Heart right ventricle (tissue), 16 donors: Measurements from ENCODE around the gene PDZK1IP1. TPM values are rescaled to one million over a fixed set of nuclear protein-coding genes. Genes with fewer than 3 reads are reported as not detected.

Source experiments
- ATAC-seq, 8 donors: fragments of 200-7000 bp; cut with Tn5 transposase; one replicate each; pipeline ENCODE4 v1.9.1; 2020; ENCODE audit warnings: mild to moderate bottlenecking in 8 of 8, moderate library complexity in 8 of 8, moderate number of reproducible peaks in 1 of 8
- DNase-seq, 2 donors: peaks; one replicate each; pipeline ENCODE4 v3.0.0-alpha.2; 2020
- H3K27ac ChIP-seq, 10 donors: fragments of 200-600 bp; sonication (generic) in 2 of 10; one replicate each; pipeline versions ENCODE4 v1.5.0 to v1.8.0; 2020 to 2022; ENCODE audit warnings: mild to moderate bottlenecking in 3 of 10
- H3K27me3 ChIP-seq, 7 donors: fragments of 200-600 bp; one replicate each; pipeline ENCODE4 v1.8.0; 2021 to 2022; ENCODE audit warnings: mild to moderate bottlenecking in 2 of 7
- H3K36me3 ChIP-seq, 9 donors: fragments of 200-600 bp; sonication (generic) in 1 of 9; one replicate each; pipeline versions ENCODE4 v1.5.0 to v1.8.0; 2020 to 2022; ENCODE audit warnings: mild to moderate bottlenecking in 2 of 9
- H3K4me1 ChIP-seq, 9 donors: fragments of 200-600 bp; sonication (generic) in 1 of 9; one replicate each; pipeline versions ENCODE4 v1.5.0 to v1.8.0; 2020 to 2022; ENCODE audit warnings: mild to moderate bottlenecking in 4 of 9
- H3K4me3 ChIP-seq, 10 donors: fragments of 200-600 bp; sonication (generic) in 2 of 10; one replicate each; pipeline versions ENCODE4 v1.5.0 to v1.8.0; 2020 to 2022; ENCODE audit warnings: mild to moderate bottlenecking in 7 of 10, moderate library complexity in 2 of 10
- H3K9me3 ChIP-seq, 11 donors: fragments of 200-600 bp in 10 of 11; sonication (generic) in 2 of 11; one replicate each; pipeline versions ENCODE4 v1.5.0 to v1.8.0; 2013 to 2022; ENCODE audit warnings: mild to moderate bottlenecking in 2 of 11, control low read depth in 1 of 11, moderate library complexity in 1 of 11
- WGBS, 2 donors: extraction: QIAGEN DNeasy Blood & Tissue Kit; methylation state at CpG; one replicate each; pipeline ENCODE4 v1.1.7; 2013; ENCODE audit warnings: inconsistent platforms in 1 of 2; 5-methylcytosine and 5-hydroxymethylcytosine counted together
- intact Hi-C, 10 donors: fragments of 100-400 bp; cut with DNase I; formaldehyde crosslinking; loops; one replicate each; pipeline versions ENCODE4 v1.11.1 to v1.14.2; 2022
- polyA plus RNA-seq, 2 donors: library from polyadenylated mRNA; stranded (reverse); fragments of 200-250 nt; gene quantifications; one replicate each; pipeline ENCODE4 v1.2.3, GENCODE V29; 2013
- total RNA-seq, 10 donors: library from RNA; stranded (reverse); fragmentation: NEBNext Ultra II Directional in 3 of 10; extraction: Animal tissue kit (Norgen Biotek cat#: 25700) in 3 of 10; gene quantifications; one replicate each; pipeline versions ENCODE4 v1.2.1 to v1.2.4, GENCODE V29; 2021 to 2023
- TF ChIP-seq, protein P1 (sequence below), 9 donors: fragments of 200-600 bp; sonication (generic) in 2 of 9; IDR thresholded peaks; one replicate each; pipeline versions ENCODE4 v1.5.0 to v1.8.0; 2021 to 2022; ENCODE audit warnings: antibody characterized with exemption in 9 of 9, mild to moderate bottlenecking in 5 of 9, moderate library complexity in 1 of 9
- donor health status: Arrhythmogenic right ventricular cardiomyopathy.
- donor health status: ischemic (EF 13 %, LVEDD 7.1; RV severe dilation, severe dysfunction).
- donor health status: healthy with polysubstance abuse.
- donor health status: DM: no; HTN: yes; CAD: no.
- donor health status: DM: no; HTN: no; CAD: no.
- donor health status: ischemic (EF 25% LVEDD 6.9; RV normal size, moderate dysfunction).
- donor health status: ischemic (EF 25% LVEDD 5.7; RV mildly dilated, moderate dysfunction).
- donor health status: healthy.
- donor health status: DM: yes; HTN: yes; CAD: no.
- donor health status: Ischemic cardiomyopathy.
- donor health status: ischemic (EF 35%, LVEDD 5.7; RV mildly dilated, moderate dysfunction).
- donor health status: nonischemic (EF 11% LVEDD 7.7; RV severe dilation, severe dysfunction).
- donor health status: DM: yes; HTN: yes; CAD: no.
- donor health status: PGD.
- donor health status: ischemic (EF 29% LVEDD 5.4; RV normal size, mild dysfunction).
- donor health status: nonischemic (EF 23%, LVEDD 6.1; RV moderate dilation, normal function).

Gene PDZK1IP1
- total and polyA plus RNA-seq, 12 donors: 0.23 to 0.78 (median 0.48) TPM; not detected in 8

DNA sequence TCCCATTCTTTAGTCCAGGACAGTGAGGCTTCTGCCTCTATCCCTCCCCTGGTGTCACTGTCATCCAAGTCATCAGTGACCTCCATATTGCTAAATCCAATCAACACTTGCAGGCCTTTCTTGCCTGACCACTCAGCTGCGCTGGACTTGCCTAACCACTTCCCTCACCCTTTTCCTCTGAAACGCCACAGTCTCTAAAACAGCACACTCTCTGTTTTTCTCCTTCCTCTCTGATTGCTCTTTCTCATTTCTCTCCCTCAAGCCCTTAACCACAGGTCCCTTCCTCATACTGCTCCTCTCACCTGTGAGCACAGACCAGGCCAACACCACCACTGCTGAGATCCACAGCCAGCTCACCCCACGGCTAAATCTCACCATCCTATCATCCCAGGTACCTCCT lies 24.7 kb upstream of the PDZK1IP1 start:
- WGBS, 2 donors: 78 to 82% methylated on average over 3 of the region's 3 CpGs
- intact Hi-C loops: no loop called here
- H3K36me3 ChIP-seq: peaks cover 0 to 11% (median 0%) of the 10 kb centered on the region in 9 donors
- TF ChIP-seq, protein P1, sequence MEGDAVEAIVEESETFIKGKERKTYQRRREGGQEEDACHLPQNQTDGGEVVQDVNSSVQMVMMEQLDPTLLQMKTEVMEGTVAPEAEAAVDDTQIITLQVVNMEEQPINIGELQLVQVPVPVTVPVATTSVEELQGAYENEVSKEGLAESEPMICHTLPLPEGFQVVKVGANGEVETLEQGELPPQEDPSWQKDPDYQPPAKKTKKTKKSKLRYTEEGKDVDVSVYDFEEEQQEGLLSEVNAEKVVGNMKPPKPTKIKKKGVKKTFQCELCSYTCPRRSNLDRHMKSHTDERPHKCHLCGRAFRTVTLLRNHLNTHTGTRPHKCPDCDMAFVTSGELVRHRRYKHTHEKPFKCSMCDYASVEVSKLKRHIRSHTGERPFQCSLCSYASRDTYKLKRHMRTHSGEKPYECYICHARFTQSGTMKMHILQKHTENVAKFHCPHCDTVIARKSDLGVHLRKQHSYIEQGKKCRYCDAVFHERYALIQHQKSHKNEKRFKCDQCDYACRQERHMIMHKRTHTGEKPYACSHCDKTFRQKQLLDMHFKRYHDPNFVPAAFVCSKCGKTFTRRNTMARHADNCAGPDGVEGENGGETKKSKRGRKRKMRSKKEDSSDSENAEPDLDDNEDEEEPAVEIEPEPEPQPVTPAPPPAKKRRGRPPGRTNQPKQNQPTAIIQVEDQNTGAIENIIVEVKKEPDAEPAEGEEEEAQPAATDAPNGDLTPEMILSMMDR (IDR thresholded peaks at IDR 0.05): no peak
- H3K27ac ChIP-seq: no peak overlapping the region
- H3K4me1 ChIP-seq: peaks cover 0 to 36% (median 21%) of the 10 kb centered on the region in 9 donors
- H3K27me3 ChIP-seq: peaks cover 0 to 11% (median 4%) of the 10 kb centered on the region in 7 donors
- H3K9me3 ChIP-seq: no peaks in the 10 kb centered on the region
- DNase-seq: no peak
- ATAC-seq: no peak
- H3K4me3 ChIP-seq: no peak overlapping the region

DNA sequence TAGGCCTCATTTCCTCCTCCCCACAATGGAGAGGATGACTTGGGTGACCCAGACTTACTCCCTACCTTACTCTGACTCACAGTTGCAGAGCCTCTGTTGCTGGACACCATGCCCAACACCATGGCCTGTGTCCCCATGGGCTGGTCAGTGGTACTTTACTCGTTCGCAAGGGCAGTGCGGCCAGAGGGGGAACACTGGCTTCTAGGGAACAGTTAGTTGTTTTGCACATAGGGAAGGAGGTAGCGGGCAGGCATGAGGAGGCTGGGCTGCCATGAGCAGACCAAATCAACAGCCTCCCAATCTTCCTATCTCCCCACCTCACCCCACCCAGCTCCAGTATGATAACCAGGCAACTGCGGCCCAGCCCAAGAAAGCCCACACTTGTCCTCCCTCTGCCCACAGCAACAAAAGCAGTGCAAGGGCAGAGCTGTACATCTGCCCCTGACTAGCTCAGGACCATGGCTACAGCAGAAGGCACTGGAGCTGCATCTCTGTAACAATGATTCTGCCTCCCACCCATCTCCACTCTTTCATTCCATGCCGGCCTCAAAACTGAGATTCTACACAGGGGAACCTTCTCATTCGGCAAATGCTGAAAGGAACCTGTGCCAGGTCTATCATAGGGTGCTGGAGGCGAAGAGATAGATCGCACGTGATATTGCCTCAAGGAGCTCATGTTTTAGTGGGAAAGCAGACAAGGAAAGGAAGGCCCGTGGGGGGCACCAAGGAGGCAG lies 23.6 kb upstream of the PDZK1IP1 start:
- H3K36me3 ChIP-seq: no peaks in the 10 kb centered on the region
- no peak overlapping the region for H3K4me3 ChIP-seq
- peak overlapping the region in 5 of 10 donors; percentile 74 to 87 (median 86) for H3K27ac ChIP-seq
- no peak for ATAC-seq
- WGBS, 2 donors: 68 to 81% methylated on average over 11 of the region's 11 CpGs
- peaks cover 0 to 45% (median 21%) of the 10 kb centered on the region in 9 donors for H3K4me1 ChIP-seq
- intact Hi-C loops: no loop called here
- H3K9me3 ChIP-seq: no peaks in the 10 kb centered on the region
- TF ChIP-seq, protein P1 (IDR thresholded peaks at IDR 0.05): no peak
- DNase-seq: no peak
- H3K27me3 ChIP-seq: peaks cover 0 to 22% (median 7%) of the 10 kb centered on the region in 7 donors

DNA sequence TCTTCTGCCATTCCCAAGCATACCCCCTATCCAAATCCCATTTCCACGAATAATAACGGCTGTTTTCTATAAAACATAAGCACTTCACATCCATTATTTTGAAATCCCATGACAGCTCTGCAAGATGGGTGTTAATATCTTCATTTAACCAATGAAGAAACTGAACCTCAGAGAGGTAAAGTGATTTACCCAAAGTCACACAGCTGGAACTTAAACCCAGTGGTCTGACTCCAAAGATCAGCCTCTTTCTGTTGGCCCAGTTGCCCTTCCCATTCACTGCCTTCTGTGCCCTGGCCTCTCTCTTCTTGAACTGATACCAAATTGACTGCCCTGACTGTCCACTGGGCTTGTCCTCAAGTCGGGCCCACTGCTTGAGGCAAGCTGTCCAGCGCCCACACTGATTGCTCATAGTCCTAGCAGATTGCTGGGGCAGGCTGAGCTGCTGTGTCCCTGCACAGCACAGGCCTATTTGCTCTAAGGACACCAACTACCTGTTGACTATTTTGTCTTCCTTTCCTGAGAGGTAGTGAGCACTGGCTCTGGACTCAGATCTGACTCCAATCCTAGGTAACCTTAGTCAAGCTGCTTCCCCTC lies 22.9 kb upstream of the PDZK1IP1 start:
- Histone ChIP-seq H3K9me3 (no peaks in the 10 kb centered on the region), H3K4me3 (no peak overlapping the region), H3K36me3 (no peaks in the 10 kb centered on the region), H3K4me1 (peaks cover 0 to 45% (median 21%) of the 10 kb centered on the region in 9 donors), H3K27ac (peak overlapping the region; percentile 63 to 87 (median 76)), H3K27me3 (peaks cover 0 to 28% (median 7%) of the 10 kb centered on the region in 7 donors)
- no peak for ATAC-seq
- 81 to 89% methylated on average over 4 of the region's 4 CpGs for WGBS, 2 donors
- no peak for DNase-seq
- TF ChIP-seq, protein P1 (IDR thresholded peaks at IDR 0.05): no peak
- intact Hi-C loops: no loop called here

DNA sequence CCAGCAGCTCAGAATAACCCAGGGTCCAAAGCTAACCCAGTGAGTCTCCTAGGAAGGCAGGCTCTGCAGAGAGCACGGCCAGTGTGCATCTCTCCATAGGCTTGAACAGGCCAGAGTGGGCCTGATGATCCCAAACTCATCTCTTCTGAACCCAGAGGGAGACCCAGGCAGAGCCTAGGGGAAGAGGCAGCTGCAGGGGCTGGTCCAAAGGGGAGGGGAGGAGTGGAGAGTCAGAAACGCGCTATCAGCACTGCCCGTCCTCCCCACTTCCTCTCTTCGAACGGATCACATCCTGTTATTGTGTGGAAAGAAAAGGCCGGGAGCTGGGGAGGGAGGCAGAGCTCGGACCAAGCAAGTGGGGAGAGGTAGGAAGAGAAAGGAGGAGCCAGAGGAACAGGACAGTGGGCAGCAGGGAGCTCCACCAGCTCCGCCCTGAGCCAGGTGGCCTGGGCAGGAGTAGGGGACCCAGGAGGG lies 22.0 kb upstream of the PDZK1IP1 start:
- peaks cover 0 to 28% (median 7%) of the 10 kb centered on the region in 7 donors for H3K27me3 ChIP-seq
- TF ChIP-seq, protein P1 (IDR thresholded peaks at IDR 0.05): no peak
- peak overlapping the region; percentile 63 to 87 (median 76) for H3K27ac ChIP-seq
- DNase-seq (peak; percentile 45 to 79), ATAC-seq (peak; percentile 81 to 94 (median 92))
- H3K4me3 ChIP-seq: peak overlapping the region in 2 of 10 donors; percentile 16 to 22
- H3K9me3 ChIP-seq: no peaks in the 10 kb centered on the region
- intact Hi-C loops: no loop called here
- WGBS, 2 donors: 26 to 30% methylated on average over 9 of the region's 9 CpGs
- no peaks in the 10 kb centered on the region for H3K36me3 ChIP-seq
- H3K4me1 ChIP-seq: peaks cover 0 to 45% (median 21%) of the 10 kb centered on the region in 9 donors
